Endothelial cell of umbilical vein (primary cell): ENCODE measurements around the gene ZMIZ1. TPM values are rescaled to one million over a fixed set of nuclear protein-coding genes. Genes with fewer than 3 reads are reported as not detected.

ENCODE experiments used
- BruUV-seq: library from RNA; stranded (reverse); fragments of 400-500 nt; replicated peaks from 2 replicates; lab custom pipeline; 2021; lab: Mats Ljungman, UMichigan
- CTCF ChIA-PET: fragments of 300-600, 350-600 bp; sonication (Branson Sonifier 250); formaldehyde crosslinking; loops from one replicate; lab custom pipeline; 2021; ENCODE audit warnings: antibody characterized with exemption, inconsistent platforms; lab: Charles Lee
- POLR2A ChIA-PET: fragments of 300-600, 350-600 bp; sonication (Branson Sonifier 250); formaldehyde crosslinking; loops from one replicate; lab custom pipeline; 2021; ENCODE audit warnings: antibody characterized with exemption, inconsistent platforms; lab: Charles Lee
- DNase-seq: peaks from one replicate; pipeline ENCODE4 v3.0.0-alpha.2; 2011; ENCODE audit warnings: low read depth, low spot score
- FAIRE-seq: peaks from 2 replicates; lab custom pipeline; 2011; peaks lifted over from hg19 to GRCh38; lab: Jason Lieb, UNC
- H2AFZ ChIP-seq: 2 replicates; pipeline ENCODE4 v1.6.0; 2012; ENCODE audit warnings: low read depth, low read length, control low read depth, inconsistent platforms
- H3K27ac ChIP-seq: 2 replicates; pipeline ENCODE4 v1.5.1; 2011; ENCODE audit warnings: low read depth, mild to moderate bottlenecking, control low read depth, low read length, moderate library complexity; ENCODE audit not compliant: insufficient read depth
- H3K27me3 ChIP-seq, 2 experiments: 2 replicates each; pipeline versions ENCODE4 v1.6.0 to v1.6.1; 2011; ENCODE audit warnings: low read length in 2 of 2, mixed read lengths in 1 of 2; ENCODE audit not compliant: control insufficient read depth in 2 of 2, insufficient read depth in 2 of 2
- H3K36me3 ChIP-seq, 2 experiments: 2 replicates in 1 of 2; 3 replicates in 1 of 2; pipeline ENCODE4 v1.5.1; 2011; ENCODE audit warnings: low read length in 2 of 2, mild to moderate bottlenecking in 1 of 2, moderate library complexity in 1 of 2; ENCODE audit not compliant: control insufficient read depth in 2 of 2, insufficient read depth in 2 of 2; ENCODE audit errors: extremely low read depth in 1 of 2
- H3K4me1 ChIP-seq: 3 replicates; pipeline ENCODE4 v1.5.1; 2011; ENCODE audit warnings: mild to moderate bottlenecking, low read length; ENCODE audit not compliant: control insufficient read depth, insufficient read depth; ENCODE audit errors: extremely low read depth
- H3K4me2 ChIP-seq: 2 replicates; pipeline ENCODE4 v1.6.1; 2011; ENCODE audit warnings: low read length, control low read depth, mixed read lengths; ENCODE audit not compliant: insufficient read depth
- H3K4me3 ChIP-seq, 3 experiments: fragments of 200-600 bp in 1 of 3; sonication (generic), shearing (Covaris generic) in 1 of 3; replicated peaks in 1 of 3; 2 replicates each; pipeline ENCODE4 v1.5.1; 2011 to 2016; ENCODE audit warnings: control low read depth in 3 of 3, low read length in 3 of 3, mild to moderate bottlenecking in 2 of 3, inconsistent platforms in 1 of 3, low read depth in 1 of 3, moderate library complexity in 1 of 3; ENCODE audit not compliant: insufficient read depth in 1 of 3
- H3K79me2 ChIP-seq: 2 replicates; pipeline ENCODE4 v1.6.0; 2012; ENCODE audit warnings: low read length, inconsistent platforms; ENCODE audit not compliant: control insufficient read depth, insufficient read depth
- H3K9ac ChIP-seq: replicated peaks from 2 replicates; pipeline ENCODE3; 2011; ENCODE audit warnings: low read length, control low read depth; ENCODE audit not compliant: insufficient read depth; ENCODE audit errors: extremely low read depth
- H3K9me1 ChIP-seq: replicated peaks from 3 replicates; pipeline ENCODE4 v1.6.0; 2011; ENCODE audit warnings: mild to moderate bottlenecking, low read length; ENCODE audit not compliant: control insufficient read depth, insufficient read depth; ENCODE audit errors: extremely low read depth
- H3K9me3 ChIP-seq: replicated peaks from 2 replicates; pipeline ENCODE4 v1.5.1; 2012; ENCODE audit warnings: low read length, inconsistent platforms; ENCODE audit not compliant: control insufficient read depth, insufficient read depth
- H4K20me1 ChIP-seq: replicated peaks from 2 replicates; pipeline ENCODE3; 2011; ENCODE audit warnings: mild to moderate bottlenecking, low read length; ENCODE audit not compliant: control insufficient read depth, insufficient read depth; ENCODE audit errors: extremely low read depth
- CTCF ChIP-seq, 2 donors: IDR thresholded peaks; 1 replicate in 1 of 2; 2 replicates in 1 of 2; pipeline ENCODE4 v1.5.1; 2011; ENCODE audit warnings: low read length in 2 of 2, mild to moderate bottlenecking in 2 of 2, moderate library complexity in 2 of 2, control low read depth in 1 of 2, inconsistent platforms in 1 of 2, low read depth in 1 of 2; ENCODE audit not compliant: insufficient read depth in 1 of 2; ENCODE audit errors: extremely low read depth in 1 of 2
- EZH2 ChIP-seq: IDR thresholded peaks from 2 replicates; pipeline ENCODE4 v1.6.1; 2012; ENCODE audit warnings: borderline replicate concordance, low read depth, mild to moderate bottlenecking, moderate library complexity, low read length, inconsistent platforms; ENCODE audit not compliant: severe bottlenecking
- FOS ChIP-seq: IDR thresholded peaks from 2 replicates; pipeline ENCODE4 v1.6.1; 2011; ENCODE audit warnings: mild to moderate bottlenecking, low read length, moderate library complexity, borderline replicate concordance; ENCODE audit not compliant: insufficient read depth
- GATA2 ChIP-seq: IDR thresholded peaks from 2 replicates; pipeline ENCODE4 v1.7.0; 2011; ENCODE audit warnings: low read depth, mild to moderate bottlenecking, moderate library complexity, mixed read lengths, low read length; ENCODE audit not compliant: insufficient read length, insufficient read depth
- JUN ChIP-seq: IDR thresholded peaks from 2 replicates; pipeline ENCODE4 v1.6.1; 2011; ENCODE audit warnings: borderline replicate concordance, low read depth; ENCODE audit not compliant: insufficient read length, insufficient read depth
- MAX ChIP-seq: IDR thresholded peaks from 2 replicates; pipeline ENCODE4 v1.6.1; 2011; ENCODE audit not compliant: insufficient read depth, insufficient read length
- MYC ChIP-seq: IDR thresholded peaks from one replicate; pipeline ENCODE4 v1.6.1; 2011; ENCODE audit warnings: mild to moderate bottlenecking, low read depth, low read length
- POLR2A ChIP-seq: IDR thresholded peaks from 2 replicates; pipeline ENCODE4 v1.6.1; 2012; ENCODE audit warnings: low read depth, mild to moderate bottlenecking, control low read depth, low read length
- POLR2AphosphoS5 ChIP-seq: IDR thresholded peaks from 2 replicates; pipeline ENCODE4 v1.6.1; 2012; ENCODE audit warnings: low read depth, mild to moderate bottlenecking, control low read depth, low read length, moderate library complexity; ENCODE audit not compliant: insufficient read depth
- dilution Hi-C: fragments of 300-500 bp; cut with MboI; formaldehyde crosslinking; loops from one replicate; pipeline ENCODE4 v1.15.0; 2019; ENCODE audit warnings: low sequenced_read_pairs; ENCODE audit not compliant: extremely low pct_ligation_motif_present
- intact Hi-C: fragments of 100-400 bp; cut with micrococcal nuclease; formaldehyde crosslinking; loops from one replicate; pipeline ENCODE4 v1.10.0; 2022
- polyA plus RNA-seq, 4 experiments: library from polyadenylated mRNA; depleted of rRNA in 3 of 4; stranded (reverse) in 3 of 4; unstranded in 1 of 4; fragments of >200 nt; gene quantifications; 2 replicates each; pipeline versions ENCODE4 v1.2.1 to v1.2.3, GENCODE V29; 2011 to 2012; ENCODE audit warnings: missing spikeins in 1 of 4
- total RNA-seq: library from RNA; stranded (reverse); gene quantifications from 2 replicates; pipeline ENCODE4 v1.2.3, GENCODE V29; 2021

ZMIZ1 gene
- total and polyA plus RNA-seq, 2 donors (not counting 3 experiments of a cell fraction or from before 2014, with no cell fraction given): 12.5 to 46.7 TPM

GRCh38 chr10:79320820-79321493, 252.2 kb downstream of the ZMIZ1 start:
- ChIA-PET CTCF (interaction anchor here (0.5 to 3.1 kb wide), 3 partner anchors 24 to 126 kb away, joined by 3 to 8 read pairs (median 3); no protein-coding TSS in a partner anchor), POLR2A (no interaction called here)
- DNase-seq: no peak

GRCh38 chr10:79321494-79321882, 252.7 kb downstream of the ZMIZ1 start:
- Histone ChIP-seq H3K4me3 (no peak overlapping the region), H3K9ac (no peak overlapping the region), H3K9me3 (no peaks in the 10 kb centered on the region), H3K4me2 (no peak overlapping the region), H4K20me1 (no peaks in the 10 kb centered on the region), H3K27me3 (peaks cover 0 to 6% of the 10 kb centered on the region in 2 experiments), H3K27ac (no peak overlapping the region), H3K4me1 (peaks cover 11% of the 10 kb centered on the region), H3K79me2 (no peaks in the 10 kb centered on the region), H3K9me1 (no peaks in the 10 kb centered on the region), H2AFZ (no peak overlapping the region), H3K36me3 (no peaks in the 10 kb centered on the region)
- intact Hi-C loops (no loop called here), dilution Hi-C loops (no loop called here)
- DNase-seq: no peak
- ChIA-PET POLR2A (no interaction called here), CTCF (interaction anchor here (3.1 kb wide), 1 partner anchor 24 kb away, joined by 8 read pairs; no protein-coding TSS in a partner anchor)
- no TSS peak for BruUV-seq
- no peak for FAIRE-seq
- TF ChIP-seq GATA2 (no peak), EZH2 (no peak), JUN (no peak), MYC (no peak), POLR2AphosphoS5 (no peak), CTCF (IDR thresholded peaks at IDR 0.05; ENCODE audit: extremely low read depth in 1 of 2, insufficient read depth in 1 of 2, low read depth in 1 of 2, low read length in 2 of 2) (no peak), MAX (no peak), POLR2A (no peak), FOS (no peak)

More at GRCh38 chr10:79320820-79321493, 252.2 kb downstream of the ZMIZ1 start:
- Histone ChIP-seq H3K79me2 (no peaks in the 10 kb centered on the region), H3K4me1 (peaks cover 11% of the 10 kb centered on the region), H4K20me1 (no peaks in the 10 kb centered on the region), H3K36me3 (no peaks in the 10 kb centered on the region), H3K4me3 (no peak overlapping the region), H2AFZ (no peak overlapping the region), H3K27me3 (peaks cover 0 to under 1% of the 10 kb centered on the region in 2 experiments), H3K9ac (no peak overlapping the region), H3K4me2 (no peak overlapping the region), H3K27ac (no peak overlapping the region), H3K9me1 (no peaks in the 10 kb centered on the region), H3K9me3 (no peaks in the 10 kb centered on the region)
- dilution Hi-C loops (no loop called here), intact Hi-C loops (no loop called here)
- TF ChIP-seq FOS (peak; percentile 48), POLR2A (no peak)
- BruUV-seq: no TSS peak
- FAIRE-seq: no peak
